ENCODE data around the gene PHRF1. TPM values are rescaled to one million over a fixed set of nuclear protein-coding genes. Genes with fewer than 3 reads are reported as not detected.

The PHRF1 gene
- polyA plus RNA-seq, 1 donor, result 40.5 TPM

DNA sequence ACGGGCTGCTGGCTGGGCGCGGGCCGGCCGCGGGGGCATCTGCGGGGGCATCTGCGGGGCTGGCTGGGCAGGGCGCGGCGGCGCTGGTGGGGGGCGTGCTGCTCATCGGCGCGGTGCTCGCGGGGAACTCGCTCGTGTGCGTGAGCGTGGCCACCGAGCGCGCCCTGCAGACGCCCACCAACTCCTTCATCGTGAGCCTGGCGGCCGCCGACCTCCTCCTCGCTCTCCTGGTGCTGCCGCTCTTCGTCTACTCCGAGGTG, 61.0 kb downstream of the PHRF1 start:
- Histone ChIP-seq H3K4me3 (ENCODE audit: low read length) (no peak overlapping the region), H3K27ac (ENCODE audit: low read length) (no peak overlapping the region), H3K9me3 (ENCODE audit: control insufficient read depth, low read depth, low read length) (peaks cover 8% of the 10 kb centered on the region), H3K27me3 (ENCODE audit: control insufficient read depth, insufficient read depth, low read length) (peaks cover 47% of the 10 kb centered on the region), H3K36me3 (ENCODE audit: control insufficient read depth, insufficient read depth, low read length) (peaks cover 2% of the 10 kb centered on the region), H3K4me1 (ENCODE audit: control insufficient read depth, insufficient read depth, low read length) (peaks cover 21% of the 10 kb centered on the region)
- no peak for DNase-seq
- WGBS (ENCODE audit: insufficient coverage, low lambda C conversion rate), result no CpG with 5 or more reads among the region's 34 CpGs

DNA sequence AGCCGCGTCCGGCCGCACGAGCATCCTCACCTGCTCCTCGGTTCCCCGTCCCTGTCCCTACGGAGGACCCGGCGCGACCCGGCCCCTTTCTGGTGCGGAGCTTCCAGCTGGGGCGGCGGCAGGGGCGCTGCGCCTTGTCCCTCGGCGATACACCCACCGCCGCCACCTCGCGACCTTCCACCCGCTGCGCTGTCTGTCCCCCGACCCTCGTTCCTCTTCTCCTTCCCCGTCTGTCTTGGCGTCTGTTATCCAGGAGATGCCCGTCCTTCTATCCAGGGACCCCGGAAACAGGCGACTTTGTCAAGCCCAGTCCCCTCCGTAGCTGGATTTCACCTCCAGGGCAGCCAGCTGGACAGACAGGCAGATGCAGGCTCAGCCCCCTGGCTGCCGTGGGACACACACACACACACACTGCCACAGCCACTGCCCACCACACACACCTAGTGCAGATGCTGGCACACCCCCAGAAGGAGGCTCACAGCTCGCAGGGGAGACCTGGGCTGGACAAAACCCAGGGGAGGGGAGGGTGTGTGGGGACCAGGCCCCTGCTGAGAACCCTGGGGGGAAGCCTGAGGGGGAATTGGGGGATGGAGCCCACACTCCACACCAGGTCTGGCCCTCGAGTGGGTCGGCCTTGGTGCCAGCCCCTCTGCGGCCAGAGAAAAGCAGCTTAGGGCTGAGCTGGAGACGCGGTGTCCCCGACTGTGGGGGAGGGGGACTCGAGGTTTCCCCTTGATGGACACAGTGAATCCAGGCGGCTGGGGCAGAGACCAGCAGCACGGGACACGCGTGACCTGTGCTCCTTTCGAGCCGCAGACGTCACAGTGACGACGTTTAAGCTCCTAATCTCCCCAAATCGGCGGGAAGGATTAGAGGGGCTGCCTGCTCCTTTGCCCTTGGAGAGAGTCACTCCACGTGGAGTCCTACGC, 61.6 kb downstream of the PHRF1 start:
- no CpG with 5 or more reads among the region's 55 CpGs for WGBS (ENCODE audit: insufficient coverage, low lambda C conversion rate)
- H3K36me3 ChIP-seq (ENCODE audit: control insufficient read depth, insufficient read depth, low read length), result peaks cover 4% of the 10 kb centered on the region
- H3K4me3 ChIP-seq (ENCODE audit: low read length), result no peak overlapping the region

DNA sequence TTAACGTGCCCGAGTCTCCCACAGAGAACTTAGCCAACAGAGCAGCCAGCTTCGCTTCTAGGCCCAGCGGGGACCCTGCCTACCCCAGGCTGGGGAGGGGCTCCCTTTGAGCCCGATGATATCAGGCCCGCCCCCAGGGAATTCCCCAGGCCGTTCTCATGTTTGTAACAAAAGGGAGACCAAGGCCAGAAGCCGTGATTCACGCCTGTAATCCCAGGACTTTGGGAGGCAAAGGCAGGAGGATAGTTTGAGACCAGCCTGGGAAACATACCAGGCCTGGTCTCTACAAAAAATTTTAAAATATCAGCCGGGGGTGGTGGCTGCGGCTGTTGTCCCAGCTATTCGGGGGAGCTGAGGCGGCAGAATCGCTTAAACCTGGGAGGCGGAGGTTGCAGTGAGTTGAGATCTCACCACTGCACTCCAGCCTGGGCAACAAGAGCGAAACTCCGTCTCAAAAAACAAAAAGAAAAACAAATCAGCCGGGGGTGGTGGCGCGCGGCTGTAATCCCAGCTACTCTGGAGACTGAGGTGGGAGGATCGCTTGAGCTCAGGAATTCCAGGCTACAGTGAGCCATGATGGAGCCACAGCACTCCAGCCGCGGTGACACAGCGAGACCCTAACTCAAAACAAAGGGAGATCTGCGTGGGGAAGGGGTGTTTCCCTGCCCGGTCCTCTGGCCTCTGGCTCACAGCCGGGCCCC, 62.5 kb downstream of the PHRF1 start:
- H3K36me3 ChIP-seq (ENCODE audit: control insufficient read depth, insufficient read depth, low read length), result peaks cover 10% of the 10 kb centered on the region
- no CpG with 5 or more reads among the region's 28 CpGs for WGBS (ENCODE audit: insufficient coverage, low lambda C conversion rate)
- peaks cover 47% of the 10 kb centered on the region for H3K27me3 ChIP-seq (ENCODE audit: control insufficient read depth, insufficient read depth, low read length)
- H3K4me1 ChIP-seq (ENCODE audit: control insufficient read depth, insufficient read depth, low read length), result peaks cover 21% of the 10 kb centered on the region
- H3K4me3 ChIP-seq (ENCODE audit: low read length), result no peak overlapping the region
- DNase-seq, result no peak
- peaks cover 8% of the 10 kb centered on the region for H3K9me3 ChIP-seq (ENCODE audit: control insufficient read depth, low read depth, low read length)
- H3K27ac ChIP-seq (ENCODE audit: low read length), result no peak overlapping the region

More for the DNA sequence above, 61.6 kb downstream of the PHRF1 start:
- DNase-seq, result no peak
- Histone ChIP-seq H3K27ac (ENCODE audit: low read length) (no peak overlapping the region), H3K9me3 (ENCODE audit: control insufficient read depth, low read depth, low read length) (peaks cover 8% of the 10 kb centered on the region), H3K27me3 (ENCODE audit: control insufficient read depth, insufficient read depth, low read length) (peaks cover 47% of the 10 kb centered on the region), H3K4me1 (ENCODE audit: control insufficient read depth, insufficient read depth, low read length) (peaks cover 21% of the 10 kb centered on the region)

DNA sequence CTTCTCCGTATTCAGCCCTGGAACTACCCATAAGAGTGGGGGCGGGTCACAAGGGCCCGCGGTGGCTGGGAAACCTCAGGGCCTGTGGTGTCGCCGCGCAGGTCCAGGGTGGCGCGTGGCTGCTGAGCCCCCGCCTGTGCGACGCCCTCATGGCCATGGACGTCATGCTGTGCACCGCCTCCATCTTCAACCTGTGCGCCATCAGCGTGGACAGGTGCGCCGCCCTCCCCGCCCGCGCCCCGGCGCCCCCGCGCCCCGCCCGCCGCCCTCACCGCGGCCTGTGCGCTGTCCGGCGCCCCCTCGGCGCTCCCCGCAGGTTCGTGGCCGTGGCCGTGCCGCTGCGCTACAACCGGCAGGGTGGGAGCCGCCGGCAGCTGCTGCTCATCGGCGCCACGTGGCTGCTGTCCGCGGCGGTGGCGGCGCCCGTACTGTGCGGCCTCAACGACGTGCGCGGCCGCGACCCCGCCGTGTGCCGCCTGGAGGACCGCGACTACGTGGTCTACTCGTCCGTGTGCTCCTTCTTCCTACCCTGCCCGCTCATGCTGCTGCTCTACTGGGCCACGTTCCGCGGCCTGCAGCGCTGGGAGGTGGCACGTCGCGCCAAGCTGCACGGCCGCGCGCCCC, 63.2 kb downstream of the PHRF1 start:
- Histone ChIP-seq H3K4me1 (ENCODE audit: control insufficient read depth, insufficient read depth, low read length) (peaks cover 21% of the 10 kb centered on the region), H3K9me3 (ENCODE audit: control insufficient read depth, low read depth, low read length) (peaks cover 8% of the 10 kb centered on the region), H3K36me3 (ENCODE audit: control insufficient read depth, insufficient read depth, low read length) (peaks cover 16% of the 10 kb centered on the region), H3K4me3 (ENCODE audit: low read length) (no peak overlapping the region), H3K27me3 (ENCODE audit: control insufficient read depth, insufficient read depth, low read length) (peaks cover 47% of the 10 kb centered on the region), H3K27ac (ENCODE audit: low read length) (no peak overlapping the region)
- WGBS (ENCODE audit: insufficient coverage, low lambda C conversion rate), result no CpG with 5 or more reads among the region's 80 CpGs
- DNase-seq, result no peak

DNA sequence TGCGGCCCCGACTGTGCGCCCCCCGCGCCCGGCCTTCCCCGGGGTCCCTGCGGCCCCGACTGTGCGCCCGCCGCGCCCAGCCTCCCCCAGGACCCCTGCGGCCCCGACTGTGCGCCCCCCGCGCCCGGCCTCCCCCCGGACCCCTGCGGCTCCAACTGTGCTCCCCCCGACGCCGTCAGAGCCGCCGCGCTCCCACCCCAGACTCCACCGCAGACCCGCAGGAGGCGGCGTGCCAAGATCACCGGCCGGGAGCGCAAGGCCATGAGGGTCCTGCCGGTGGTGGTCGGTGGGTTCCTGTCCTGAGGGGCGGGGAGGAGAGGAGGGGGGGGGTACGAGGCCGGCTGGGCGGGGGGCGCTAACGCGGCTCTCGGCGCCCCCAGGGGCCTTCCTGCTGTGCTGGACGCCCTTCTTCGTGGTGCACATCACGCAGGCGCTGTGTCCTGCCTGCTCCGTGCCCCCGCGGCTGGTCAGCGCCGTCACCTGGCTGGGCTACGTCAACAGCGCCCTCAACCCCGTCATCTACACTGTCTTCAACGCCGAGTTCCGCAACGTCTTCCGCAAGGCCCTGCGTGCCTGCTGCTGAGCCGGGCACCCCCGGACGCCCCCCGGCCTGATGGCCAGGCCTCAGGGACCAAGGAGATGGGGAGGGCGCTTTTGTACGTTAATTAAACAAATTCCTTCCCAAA, 63.9 kb downstream of the PHRF1 start:
- DNase-seq, result no peak
- Histone ChIP-seq H3K36me3 (ENCODE audit: control insufficient read depth, insufficient read depth, low read length) (peaks cover 18% of the 10 kb centered on the region), H3K9me3 (ENCODE audit: control insufficient read depth, low read depth, low read length) (peaks cover 8% of the 10 kb centered on the region), H3K4me3 (ENCODE audit: low read length) (no peak overlapping the region), H3K27me3 (ENCODE audit: control insufficient read depth, insufficient read depth, low read length) (peaks cover 47% of the 10 kb centered on the region), H3K4me1 (ENCODE audit: control insufficient read depth, insufficient read depth, low read length) (peaks cover 21% of the 10 kb centered on the region), H3K27ac (ENCODE audit: low read length) (no peak overlapping the region)
- WGBS (ENCODE audit: insufficient coverage, low lambda C conversion rate), result no CpG with 5 or more reads among the region's 69 CpGs

DNA sequence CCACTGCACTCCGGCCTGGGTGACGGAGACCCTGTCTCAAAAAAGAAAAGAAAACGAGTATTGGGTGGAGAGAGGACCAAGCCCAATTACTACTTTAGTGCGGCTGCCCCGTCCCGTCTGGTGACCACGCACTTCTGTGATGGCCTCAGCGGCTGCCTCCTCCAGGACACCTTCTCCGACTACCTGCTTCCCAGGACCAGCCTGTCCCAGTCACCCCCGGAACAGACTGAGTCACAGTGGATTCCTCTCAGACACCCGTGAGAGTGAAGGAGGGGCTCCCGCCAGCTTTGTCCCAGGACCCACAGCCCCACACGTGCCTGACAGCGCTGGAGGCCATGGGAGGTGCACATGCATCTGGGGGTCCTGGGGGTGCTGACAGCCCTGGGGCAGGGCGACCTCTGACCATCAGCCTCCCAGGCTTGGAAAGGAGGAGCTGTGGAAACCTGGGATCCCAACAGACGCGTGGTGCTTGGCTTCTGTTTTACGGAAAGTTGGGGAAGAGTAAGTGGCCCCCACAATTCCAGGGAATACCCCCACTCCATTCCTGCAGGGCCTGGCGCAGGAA, 65.6 kb downstream of the PHRF1 start:
- peaks cover 20% of the 10 kb centered on the region for H3K4me1 ChIP-seq (ENCODE audit: control insufficient read depth, insufficient read depth, low read length)
- H3K27ac ChIP-seq (ENCODE audit: low read length), result no peak overlapping the region
- H3K27me3 ChIP-seq (ENCODE audit: control insufficient read depth, insufficient read depth, low read length), result peaks cover 33% of the 10 kb centered on the region
- peaks cover 20% of the 10 kb centered on the region for H3K36me3 ChIP-seq (ENCODE audit: control insufficient read depth, insufficient read depth, low read length)
- H3K9me3 ChIP-seq (ENCODE audit: control insufficient read depth, low read depth, low read length), result peaks cover 8% of the 10 kb centered on the region
- no CpG with 5 or more reads among the region's 19 CpGs for WGBS (ENCODE audit: insufficient coverage, low lambda C conversion rate)
- no peak overlapping the region for H3K4me3 ChIP-seq (ENCODE audit: low read length)
- DNase-seq, result no peak

DNA sequence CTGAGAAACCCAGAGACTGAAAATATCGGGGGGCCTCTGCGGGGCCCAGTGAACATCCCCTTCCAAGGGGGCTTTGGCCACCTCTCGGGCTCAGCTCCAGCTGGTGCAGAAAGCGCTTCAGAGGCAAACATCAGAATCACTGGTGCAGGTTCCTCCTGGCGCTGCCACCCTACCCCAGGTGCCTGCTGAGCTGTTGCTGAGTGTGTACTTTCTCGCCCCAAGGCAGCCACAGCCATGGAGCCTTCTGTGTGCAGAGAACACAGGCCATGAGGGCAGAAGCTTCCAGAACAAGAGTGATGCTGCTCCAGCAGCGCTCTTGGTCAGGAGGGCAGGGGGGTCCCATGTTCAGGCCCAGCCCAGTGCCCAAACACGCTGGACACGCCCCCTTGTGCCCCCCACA, 67.1 kb downstream of the PHRF1 start:
- no peak for DNase-seq
- Histone ChIP-seq H3K36me3 (ENCODE audit: control insufficient read depth, insufficient read depth, low read length) (peaks cover 20% of the 10 kb centered on the region), H3K27ac (ENCODE audit: low read length) (no peak overlapping the region), H3K4me3 (ENCODE audit: low read length) (no peak overlapping the region), H3K27me3 (ENCODE audit: control insufficient read depth, insufficient read depth, low read length) (peaks cover 21% of the 10 kb centered on the region), H3K9me3 (ENCODE audit: control insufficient read depth, low read depth, low read length) (peaks cover 4% of the 10 kb centered on the region), H3K4me1 (ENCODE audit: control insufficient read depth, insufficient read depth, low read length) (peaks cover 16% of the 10 kb centered on the region)
- no CpG with 5 or more reads among the region's 9 CpGs for WGBS (ENCODE audit: insufficient coverage, low lambda C conversion rate)

DNA sequence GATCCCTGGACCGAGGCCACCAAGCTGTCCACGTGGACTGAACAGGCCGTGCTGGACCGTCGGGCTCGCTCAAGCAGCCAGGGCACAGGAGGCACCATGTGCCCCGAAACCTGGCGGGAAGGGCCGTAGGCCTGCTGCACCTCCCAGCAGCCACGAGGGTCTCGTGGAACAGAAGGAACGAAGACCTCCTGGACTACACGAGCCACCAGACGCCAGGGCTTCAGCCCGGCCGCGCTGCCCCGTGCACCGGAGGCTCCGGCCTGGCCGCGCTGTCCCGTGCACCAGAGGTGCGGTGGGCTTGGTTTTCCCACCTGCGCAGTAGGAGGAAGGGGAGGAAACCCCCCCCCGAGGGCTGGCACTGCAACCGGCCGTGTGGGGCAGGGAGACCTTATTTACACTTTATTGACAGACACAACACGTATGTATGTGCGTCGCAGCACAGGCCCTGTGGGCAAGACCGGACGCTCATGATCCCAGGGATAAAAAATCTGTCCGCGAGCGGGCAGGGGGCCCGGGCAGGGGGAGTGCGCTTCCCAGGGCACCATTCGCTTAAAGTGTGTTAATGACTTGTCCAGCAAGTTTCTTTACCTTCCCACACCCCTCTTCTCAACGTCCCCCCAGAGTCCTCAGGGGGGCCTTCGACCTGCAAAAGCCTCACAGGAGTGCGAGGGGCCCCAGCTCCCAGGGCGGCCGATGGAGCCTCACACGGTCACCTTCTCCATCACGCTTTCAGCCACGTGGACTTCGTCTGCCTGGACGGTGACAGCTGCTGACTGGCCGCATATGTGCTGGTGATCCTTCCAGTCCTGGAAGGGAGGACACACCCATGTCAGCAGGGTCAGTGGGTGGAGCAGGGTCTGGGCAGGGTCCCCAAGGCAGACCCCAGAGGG, 67.8 kb downstream of the PHRF1 start:
- no peak overlapping the region for H3K4me3 ChIP-seq (ENCODE audit: low read length)
- H3K9me3 ChIP-seq (ENCODE audit: control insufficient read depth, low read depth, low read length), result peaks cover 4% of the 10 kb centered on the region
- H3K4me1 ChIP-seq (ENCODE audit: control insufficient read depth, insufficient read depth, low read length), result peaks cover 9% of the 10 kb centered on the region
- WGBS (ENCODE audit: insufficient coverage, low lambda C conversion rate), result no CpG with 5 or more reads among the region's 50 CpGs
- no peak overlapping the region for H3K27ac ChIP-seq (ENCODE audit: low read length)
- H3K36me3 ChIP-seq (ENCODE audit: control insufficient read depth, insufficient read depth, low read length), result peaks cover 20% of the 10 kb centered on the region
- no peak for DNase-seq
- peaks cover 14% of the 10 kb centered on the region for H3K27me3 ChIP-seq (ENCODE audit: control insufficient read depth, insufficient read depth, low read length)

DNA sequence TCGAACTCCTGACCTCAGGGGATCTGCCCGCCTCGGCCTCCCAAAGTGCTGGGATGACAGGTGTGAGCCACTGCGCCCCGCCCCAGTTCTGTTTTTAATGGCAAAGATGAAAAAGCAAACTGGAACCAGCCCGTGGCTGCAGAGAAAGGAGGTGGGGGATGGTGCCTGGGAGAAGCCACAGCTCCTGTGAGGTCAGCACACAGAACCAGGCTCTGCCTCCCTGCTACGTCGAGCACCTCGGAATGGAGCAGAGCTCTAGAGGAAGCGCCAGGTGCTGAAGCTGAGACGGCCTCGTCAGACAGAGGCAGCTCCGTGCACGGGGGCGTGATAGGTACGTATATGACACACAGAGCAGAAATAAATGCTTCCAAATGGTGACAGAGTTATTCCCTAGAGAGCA, 69.3 kb downstream of the PHRF1 start:
- DNase-seq, result no peak
- Histone ChIP-seq H3K4me1 (ENCODE audit: control insufficient read depth, insufficient read depth, low read length) (peaks cover 7% of the 10 kb centered on the region), H3K27ac (ENCODE audit: low read length) (no peak overlapping the region), H3K36me3 (ENCODE audit: control insufficient read depth, insufficient read depth, low read length) (peaks cover 25% of the 10 kb centered on the region), H3K4me3 (ENCODE audit: low read length) (no peak overlapping the region), H3K27me3 (ENCODE audit: control insufficient read depth, insufficient read depth, low read length) (peaks cover 6% of the 10 kb centered on the region), H3K9me3 (ENCODE audit: control insufficient read depth, low read depth, low read length) (peaks cover under 1% of the 10 kb centered on the region)
- no CpG with 5 or more reads among the region's 16 CpGs for WGBS (ENCODE audit: insufficient coverage, low lambda C conversion rate)

Data from large intestine (tissue), 3 donors.